IPS-NIHi7 (cell line): ENCODE measurements around the gene LAGE3.
A peak's percentile ranks its signal among the peaks of the same experiment; 100 is the strongest.

Source experiments
- DNase-seq: peaks from one replicate; pipeline ENCODE4 v3.0.0; 2012; ENCODE audit warnings: mixed read lengths; ENCODE audit errors: extremely low spot score

Gene LAGE3

GRCh38 chrX:154435171-154435733, 43.8 kb downstream of the LAGE3 start:
- no peak for DNase-seq

DNA sequence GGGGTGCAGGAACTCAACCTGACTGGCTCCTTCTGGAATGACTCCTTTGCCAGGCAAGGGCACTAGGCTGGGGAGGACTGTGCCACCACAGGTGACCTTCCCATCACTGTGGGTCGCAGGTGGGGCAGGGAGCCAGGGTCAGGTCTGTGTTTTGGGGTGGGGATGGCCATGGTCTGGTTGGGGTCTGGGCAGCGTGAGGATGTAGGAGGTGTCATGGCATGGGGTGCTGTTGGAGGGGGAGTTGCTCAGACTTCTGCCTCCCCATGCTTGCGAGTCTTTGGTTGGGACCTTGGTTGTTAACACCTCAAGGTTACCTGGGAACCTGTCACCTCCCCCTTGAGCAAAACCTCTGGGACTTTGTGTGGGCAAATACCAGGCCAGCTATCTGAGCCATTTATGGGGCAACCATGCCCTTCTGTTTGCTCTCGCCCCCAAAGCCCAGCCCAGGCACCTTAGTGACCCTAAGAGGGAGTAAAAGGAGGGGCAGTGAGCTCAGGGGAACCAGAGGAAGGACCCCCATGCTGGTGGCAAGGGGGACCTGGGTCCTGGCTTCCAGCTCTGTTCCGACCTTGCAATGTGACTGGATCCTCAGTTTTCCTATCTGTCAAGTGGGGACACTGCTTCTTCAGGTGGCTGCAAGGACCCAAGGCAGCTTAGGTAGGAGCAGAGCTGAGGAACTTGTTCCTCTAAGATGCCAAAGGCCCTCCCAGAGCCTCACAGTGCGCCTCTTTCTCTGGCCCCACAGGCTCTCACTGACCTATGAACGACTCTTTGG, 44.5 kb downstream of the LAGE3 start:
- DNase-seq: no peak

DNA sequence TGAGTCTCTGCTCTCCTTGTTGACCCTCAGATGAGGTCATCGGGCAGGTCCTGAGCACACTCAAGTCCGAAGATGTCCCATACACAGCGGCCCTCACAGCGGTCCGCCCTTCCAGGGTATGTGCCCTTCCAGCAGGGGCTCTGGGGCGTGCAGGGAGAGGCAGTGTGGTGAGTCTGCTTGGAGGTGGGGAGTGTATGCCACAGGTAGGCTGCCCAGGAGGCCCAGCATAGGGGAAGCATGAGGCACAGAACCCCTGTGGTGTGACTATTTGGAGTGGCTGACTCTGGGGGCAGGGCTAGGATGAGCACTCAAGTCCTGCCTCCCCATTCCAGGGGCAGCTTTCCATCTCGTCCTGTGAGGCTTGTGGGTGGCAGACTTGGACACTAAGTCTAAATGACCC, 45.5 kb downstream of the LAGE3 start:
- DNase-seq: no peak

DNA sequence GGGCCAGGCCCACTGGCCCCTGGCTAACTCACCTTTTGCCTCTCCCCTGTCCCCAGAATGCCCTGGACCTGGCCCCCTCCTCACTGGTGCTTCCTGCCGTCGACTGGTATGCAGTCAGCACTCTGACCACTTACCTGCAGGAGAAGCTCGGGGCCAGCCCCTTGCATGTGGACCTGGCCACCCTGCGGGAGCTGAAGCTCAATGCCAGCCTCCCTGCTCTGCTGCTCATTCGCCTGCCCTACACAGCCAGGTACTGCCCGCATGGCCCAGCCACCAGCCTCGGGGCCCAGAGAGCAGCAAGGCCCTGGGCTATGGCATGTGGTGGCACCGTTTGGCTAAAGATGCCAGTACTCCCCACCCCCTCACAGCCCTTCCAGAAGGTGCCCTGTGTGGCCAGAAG, 46.9 kb downstream of the LAGE3 start:
- no peak for DNase-seq

DNA sequence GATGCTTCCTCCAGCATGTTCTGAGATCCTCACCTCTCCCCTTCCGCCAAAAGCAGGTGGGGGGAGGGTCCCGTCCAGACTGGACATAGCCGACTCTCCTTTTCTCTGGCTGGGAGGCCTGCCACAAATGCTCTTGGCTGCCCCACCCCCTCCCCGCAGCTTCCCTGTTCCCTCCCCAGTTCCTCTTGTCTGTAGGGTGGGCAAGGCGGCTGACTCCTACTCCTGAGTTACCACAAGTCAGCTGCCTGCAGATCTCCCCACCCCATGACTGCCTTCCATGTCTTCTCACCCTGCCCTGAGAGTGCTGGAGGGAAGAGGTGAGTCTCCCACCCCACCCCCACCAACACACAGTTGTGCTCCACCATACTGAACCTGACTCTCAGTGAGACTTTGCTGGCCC, 47.7 kb downstream of the LAGE3 start:
- no peak for DNase-seq

GRCh38 chrX:154430916-154431315, 48.2 kb downstream of the LAGE3 start:
- no peak for DNase-seq

DNA sequence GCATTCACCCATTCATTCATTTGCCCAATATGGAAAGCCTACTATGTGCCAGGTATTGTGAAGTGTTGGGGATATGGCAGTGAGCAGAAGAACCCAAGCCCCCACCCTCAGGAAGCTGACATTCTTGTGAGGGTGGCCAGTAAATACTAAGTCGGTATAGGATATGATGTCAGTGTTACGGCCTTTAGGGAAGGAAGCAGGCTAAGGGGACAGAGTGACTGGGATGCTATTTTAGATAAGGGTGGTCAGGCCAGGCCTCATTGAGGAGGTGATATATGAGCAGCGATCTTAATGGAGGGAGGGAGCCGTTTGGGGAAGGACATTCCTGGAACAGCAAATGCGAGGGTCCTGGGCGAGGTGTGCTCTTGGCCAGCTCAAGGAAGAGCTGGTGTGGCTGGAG, 48.6 kb downstream of the LAGE3 start:
- no peak for DNase-seq

DNA sequence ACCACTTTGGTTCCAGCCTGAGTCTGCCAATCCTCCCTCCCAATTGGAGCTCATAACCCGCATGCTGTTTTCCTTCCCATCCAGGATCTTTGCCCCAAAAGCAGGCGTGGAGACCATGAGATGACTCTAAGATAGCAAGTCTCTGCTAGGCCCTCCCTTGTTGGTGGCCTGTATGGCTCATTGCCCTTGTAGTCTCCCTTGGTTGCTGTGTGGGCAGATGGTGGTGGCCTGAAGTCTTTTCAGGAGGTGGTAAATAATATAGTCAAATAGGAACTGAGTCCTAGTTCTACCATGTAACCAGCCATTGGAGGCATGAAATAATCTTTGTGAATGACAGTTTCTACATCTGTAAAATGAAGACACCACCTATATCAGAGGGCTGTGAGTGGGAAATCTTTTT, 49.4 kb downstream of the LAGE3 start:
- DNase-seq: no peak

- DNase-seq: peak; percentile 83
Measured at GRCh38 chrX:154428176-154429171, 50.6 kb downstream of the LAGE3 start, which contains the start of gene ATP6AP1. Gene ATP6AP1, plus strand, starts transcription at chrX:154428677. Its CDS starts 16 bp downstream, at chrX:154428693.
